ENCODE data around the gene MGST3.
"Not testable (repeated sequence)": the region's sequence is repeated elsewhere in the genome, so short reads cannot be mapped to it uniquely, and the experiment has no call there.

MGST3 gene

GRCh38 chr1:165634154-165634921, 3.3 kb downstream of the MGST3 start:
- no peak overlapping the region for H3K4me3 Mint-ChIP-seq
- no peak for DNase-seq (ENCODE audit: low spot score in 2 of 2)
- ATAC-seq (ENCODE audit: low read depth), result no peak
- H3K27ac Mint-ChIP-seq, result no peak overlapping the region
- H3K27me3 Mint-ChIP-seq, result no peaks in the 10 kb centered on the region
- H3K4me1 Mint-ChIP-seq, result peaks cover 18% of the 10 kb centered on the region
- no peaks in the 10 kb centered on the region for H3K36me3 Mint-ChIP-seq
- H3K9me3 Mint-ChIP-seq, result no peaks in the 10 kb centered on the region

DNA sequence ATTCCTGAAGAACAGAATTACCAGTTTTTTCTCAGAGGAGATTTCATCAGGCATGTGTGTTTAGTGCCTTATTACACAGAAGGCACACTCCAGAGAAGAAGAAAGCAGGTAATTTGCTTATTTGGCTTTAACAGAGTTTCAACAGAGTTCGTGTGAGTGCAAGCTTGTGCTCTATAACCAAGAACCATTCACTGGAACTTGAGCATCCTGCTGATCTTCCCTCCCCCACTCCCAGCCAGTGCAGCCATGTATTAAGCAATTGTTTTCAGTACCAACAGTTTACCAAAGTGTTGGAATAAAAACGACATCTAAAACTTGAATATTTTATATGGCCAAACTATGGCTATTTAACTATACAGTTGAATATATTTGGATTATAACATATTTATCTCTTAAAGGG, 4.3 kb downstream of the MGST3 start:
- H3K4me3 Mint-ChIP-seq, result no peak overlapping the region
- peaks cover 21% of the 10 kb centered on the region for H3K4me1 Mint-ChIP-seq
- ATAC-seq (ENCODE audit: low read depth), result no peak
- DNase-seq (ENCODE audit: low spot score in 2 of 2), result no peak
- no peaks in the 10 kb centered on the region for H3K9me3 Mint-ChIP-seq
- H3K36me3 Mint-ChIP-seq, result peaks cover 5% of the 10 kb centered on the region
- no peaks in the 10 kb centered on the region for H3K27me3 Mint-ChIP-seq
- H3K27ac Mint-ChIP-seq, result no peak overlapping the region

- no peaks in the 10 kb centered on the region for H3K27me3 Mint-ChIP-seq
- ATAC-seq (ENCODE audit: low read depth) (no peak), DNase-seq (ENCODE audit: low spot score in 2 of 2) (no peak)
- no peaks in the 10 kb centered on the region for H3K9me3 Mint-ChIP-seq
- no peak overlapping the region for H3K27ac Mint-ChIP-seq
- H3K36me3 Mint-ChIP-seq, result peaks cover 5% of the 10 kb centered on the region
- H3K4me3 Mint-ChIP-seq, result no peak overlapping the region
- H3K4me1 Mint-ChIP-seq, result peaks cover 21% of the 10 kb centered on the region
These were observed 4.8 kb downstream of the MGST3 start for GRCh38 chr1:165635823-165636222.

GRCh38 chr1:165637427-165637826, 6.4 kb downstream of the MGST3 start:
- Mint-ChIP-seq H3K27ac (no peak overlapping the region), H3K27me3 (no peaks in the 10 kb centered on the region), H3K36me3 (peaks cover 5% of the 10 kb centered on the region), H3K9me3 (no peaks in the 10 kb centered on the region), H3K4me3 (no peak overlapping the region), H3K4me1 (peaks cover 21% of the 10 kb centered on the region)
- DNase-seq (ENCODE audit: low spot score in 2 of 2) (no peak), ATAC-seq (ENCODE audit: low read depth) (no peak)

DNA sequence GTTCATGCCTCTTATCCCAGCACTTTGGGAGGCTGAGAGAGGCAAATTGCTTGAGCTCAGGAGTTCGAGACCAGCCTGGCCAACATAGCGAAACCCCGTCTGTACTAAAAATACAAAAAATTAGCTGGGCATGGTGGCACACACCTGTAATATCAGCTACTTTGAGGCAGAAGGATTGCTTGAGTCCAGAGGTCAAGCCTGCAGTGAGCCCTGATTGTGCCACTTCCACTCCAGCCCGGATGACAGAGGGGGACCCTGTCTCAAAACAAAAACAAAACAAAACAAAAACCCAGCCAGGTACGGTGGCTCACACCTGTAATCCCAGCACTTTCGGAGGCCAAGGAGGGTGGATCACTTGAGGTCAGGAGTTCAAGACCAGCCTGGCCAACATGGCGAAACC, 7.2 kb downstream of the MGST3 start:
- peaks cover 15% of the 10 kb centered on the region for H3K4me1 Mint-ChIP-seq
- H3K27ac Mint-ChIP-seq; DNase-seq (ENCODE audit: low spot score in 2 of 2); H3K9me3 Mint-ChIP-seq; H3K27me3 Mint-ChIP-seq; H3K4me3 Mint-ChIP-seq; H3K36me3 Mint-ChIP-seq; ATAC-seq (ENCODE audit: low read depth): not testable (repeated sequence)

DNA sequence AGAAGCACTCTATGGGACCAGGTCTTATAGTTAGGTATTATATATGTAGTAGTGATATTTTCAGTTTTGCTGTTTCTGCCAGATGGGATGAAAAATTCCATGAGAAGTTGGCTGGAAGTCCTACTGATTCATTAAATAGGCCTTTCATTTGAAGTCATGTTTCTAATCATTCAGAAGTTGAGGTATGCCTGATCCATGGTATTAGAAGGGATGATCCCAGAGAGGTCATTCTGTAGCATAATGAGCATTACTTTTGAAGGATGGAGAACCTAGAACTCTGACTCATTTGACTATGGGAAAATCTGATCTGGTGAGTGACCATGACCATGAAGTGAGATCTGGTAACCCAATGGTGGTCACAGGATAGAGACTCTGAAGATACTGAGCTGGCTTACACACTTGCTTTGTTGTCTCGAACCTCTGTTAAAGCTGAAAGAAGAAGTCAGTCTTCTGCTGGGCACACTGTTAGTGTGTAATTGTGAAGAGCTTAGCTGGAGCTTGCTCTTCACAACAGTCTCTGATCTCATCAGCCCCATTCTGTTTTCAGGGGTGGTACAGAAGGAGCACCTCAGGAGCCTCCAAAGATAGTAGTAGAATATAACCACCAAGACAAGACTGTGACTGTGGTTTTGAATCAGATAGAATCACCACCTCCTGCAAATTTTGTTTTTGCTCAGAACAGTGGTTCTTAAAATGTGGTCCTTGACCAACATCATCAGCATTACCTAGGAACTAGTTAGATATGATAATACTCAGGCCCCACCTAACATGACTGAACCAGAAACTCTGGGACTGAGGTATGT, 9.0 kb downstream of the MGST3 start:
- no peaks in the 10 kb centered on the region for H3K9me3 Mint-ChIP-seq
- no peak for ATAC-seq (ENCODE audit: low read depth)
- no peaks in the 10 kb centered on the region for H3K27me3 Mint-ChIP-seq
- H3K4me3 Mint-ChIP-seq, result no peak overlapping the region
- H3K4me1 Mint-ChIP-seq, result peaks cover 8% of the 10 kb centered on the region
- H3K36me3 Mint-ChIP-seq, result peaks cover 5% of the 10 kb centered on the region
- DNase-seq (ENCODE audit: low spot score in 2 of 2), result no peak
- no peak overlapping the region for H3K27ac Mint-ChIP-seq

- Mint-ChIP-seq H3K27me3 (no peaks in the 10 kb centered on the region), H3K36me3 (peaks cover 6% of the 10 kb centered on the region), H3K9me3 (no peaks in the 10 kb centered on the region), H3K27ac (no peak overlapping the region), H3K4me3 (no peak overlapping the region), H3K4me1 (peaks cover 16% of the 10 kb centered on the region)
- ATAC-seq (ENCODE audit: low read depth) (no peak), DNase-seq (ENCODE audit: low spot score in 2 of 2) (no peak)
These were observed 10.4 kb downstream of the MGST3 start for GRCh38 chr1:165641231-165641987.

DNA sequence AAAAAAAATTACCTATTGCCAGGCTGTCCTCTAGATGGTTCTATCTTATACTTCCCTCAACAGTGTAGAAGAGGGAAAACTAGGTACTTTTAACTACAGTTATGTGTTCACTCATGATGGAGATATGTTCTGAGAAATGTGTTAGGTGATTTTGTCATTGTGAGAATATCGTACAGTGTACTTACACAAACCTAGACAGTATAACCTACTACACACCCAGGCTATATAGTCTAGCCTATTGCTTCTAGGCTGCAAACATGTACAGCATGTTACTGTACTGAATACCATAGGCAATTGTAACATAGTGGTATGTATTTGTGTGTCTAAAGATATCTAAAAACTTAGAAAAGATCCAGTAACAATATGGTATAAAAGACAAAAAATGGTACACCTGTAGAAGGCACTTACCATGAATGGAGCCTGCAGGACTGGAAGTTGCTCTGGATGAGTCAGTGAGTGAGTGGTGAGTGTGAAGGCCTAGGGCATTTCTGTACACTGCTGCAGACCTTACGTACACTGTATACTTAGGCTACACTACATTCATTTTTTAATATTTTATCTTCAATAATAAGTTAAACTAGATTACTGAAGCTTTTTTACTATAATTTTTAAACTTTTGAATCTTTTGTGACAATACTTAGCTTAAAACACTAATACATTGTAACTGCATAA, 13.2 kb downstream of the MGST3 start:
- DNase-seq (ENCODE audit: low spot score in 2 of 2) (no peak), ATAC-seq (ENCODE audit: low read depth) (no peak)

DNA sequence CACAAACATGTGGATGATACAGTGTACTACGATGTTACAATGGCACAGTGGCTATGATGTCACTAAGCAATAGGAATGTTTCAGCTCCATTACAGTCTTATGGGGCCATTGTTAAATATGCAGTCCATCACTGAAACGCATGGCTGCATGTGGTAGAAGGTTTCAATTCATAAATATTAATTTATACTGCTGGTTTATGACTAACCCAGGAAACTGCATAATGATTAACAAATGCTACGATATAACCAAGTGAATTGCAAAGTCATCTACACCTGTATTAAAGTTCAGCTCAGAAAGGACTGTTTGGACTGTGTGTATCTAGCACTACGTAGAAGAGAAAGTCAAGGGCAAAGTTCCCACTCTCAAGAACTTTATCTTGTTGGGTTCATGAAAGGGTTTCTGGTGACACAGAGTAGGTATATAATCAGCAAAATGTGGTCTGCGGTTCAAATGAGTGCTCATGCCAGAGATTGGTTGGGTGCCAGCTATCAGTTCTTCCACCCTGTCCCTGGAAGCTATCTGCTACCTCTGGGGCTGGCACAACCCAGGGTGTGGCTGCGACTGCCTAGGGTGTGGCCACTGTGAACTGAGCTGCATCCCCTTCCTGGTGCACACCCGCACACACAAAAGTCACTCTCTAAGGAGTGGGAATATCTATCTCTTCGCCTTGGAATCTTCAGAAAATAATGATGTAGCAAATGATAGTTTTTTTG, 14.8 kb downstream of the MGST3 start:
- no peak overlapping the region for H3K27ac Mint-ChIP-seq
- H3K9me3 Mint-ChIP-seq, result no peaks in the 10 kb centered on the region
- no peak overlapping the region for H3K4me3 Mint-ChIP-seq
- no peak for DNase-seq (ENCODE audit: low spot score in 2 of 2)
- H3K27me3 Mint-ChIP-seq, result no peaks in the 10 kb centered on the region
- peaks cover 19% of the 10 kb centered on the region for H3K4me1 Mint-ChIP-seq
- peaks cover 6% of the 10 kb centered on the region for H3K36me3 Mint-ChIP-seq
- ATAC-seq (ENCODE audit: low read depth), result no peak

More for the DNA sequence above, 13.2 kb downstream of the MGST3 start:
- H3K36me3 Mint-ChIP-seq, result peaks cover 8% of the 10 kb centered on the region
- no peaks in the 10 kb centered on the region for H3K9me3 Mint-ChIP-seq
- H3K4me1 Mint-ChIP-seq, result peaks cover 21% of the 10 kb centered on the region
- H3K27ac Mint-ChIP-seq, result no peak overlapping the region
- H3K4me3 Mint-ChIP-seq, result no peak overlapping the region
- H3K27me3 Mint-ChIP-seq, result no peaks in the 10 kb centered on the region

GRCh38 chr1:165647517-165647916, 16.5 kb downstream of the MGST3 start:
- Mint-ChIP-seq H3K27ac (no peak overlapping the region), H3K9me3 (no peaks in the 10 kb centered on the region), H3K4me3 (no peak overlapping the region)

DNA sequence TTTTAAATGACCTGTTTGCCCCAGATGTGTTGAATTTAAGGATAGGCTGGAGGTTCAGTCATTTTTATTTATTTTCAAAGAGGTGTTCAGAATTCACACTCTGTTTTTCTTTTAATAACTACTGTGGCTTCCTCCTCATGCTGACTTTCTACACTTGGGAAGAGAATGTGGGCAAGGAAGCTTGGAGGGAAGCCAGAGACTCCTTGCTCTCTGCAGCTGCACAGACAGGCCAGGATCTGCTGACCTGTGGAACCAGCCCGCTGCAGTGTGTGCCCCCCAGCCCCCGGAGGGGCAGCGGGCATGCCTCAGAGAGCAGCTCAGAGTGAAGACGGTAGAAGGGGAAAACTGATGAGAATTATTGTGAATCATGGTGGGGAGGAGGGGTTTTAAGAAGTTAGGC, 16.9 kb downstream of the MGST3 start:
- peaks cover 12% of the 10 kb centered on the region for H3K36me3 Mint-ChIP-seq
- peaks cover 19% of the 10 kb centered on the region for H3K4me1 Mint-ChIP-seq
- H3K27ac Mint-ChIP-seq, result no peak overlapping the region
- ATAC-seq (ENCODE audit: low read depth), result no peak
- no peak overlapping the region for H3K4me3 Mint-ChIP-seq
- H3K27me3 Mint-ChIP-seq, result no peaks in the 10 kb centered on the region
- DNase-seq (ENCODE audit: low spot score in 2 of 2), result no peak
- no peaks in the 10 kb centered on the region for H3K9me3 Mint-ChIP-seq

More at GRCh38 chr1:165647517-165647916, 16.5 kb downstream of the MGST3 start:
- Mint-ChIP-seq H3K27me3 (no peaks in the 10 kb centered on the region), H3K4me1 (peaks cover 19% of the 10 kb centered on the region), H3K36me3 (peaks cover 11% of the 10 kb centered on the region)
- DNase-seq (ENCODE audit: low spot score in 2 of 2) (no peak), ATAC-seq (ENCODE audit: low read depth) (no peak)

DNA sequence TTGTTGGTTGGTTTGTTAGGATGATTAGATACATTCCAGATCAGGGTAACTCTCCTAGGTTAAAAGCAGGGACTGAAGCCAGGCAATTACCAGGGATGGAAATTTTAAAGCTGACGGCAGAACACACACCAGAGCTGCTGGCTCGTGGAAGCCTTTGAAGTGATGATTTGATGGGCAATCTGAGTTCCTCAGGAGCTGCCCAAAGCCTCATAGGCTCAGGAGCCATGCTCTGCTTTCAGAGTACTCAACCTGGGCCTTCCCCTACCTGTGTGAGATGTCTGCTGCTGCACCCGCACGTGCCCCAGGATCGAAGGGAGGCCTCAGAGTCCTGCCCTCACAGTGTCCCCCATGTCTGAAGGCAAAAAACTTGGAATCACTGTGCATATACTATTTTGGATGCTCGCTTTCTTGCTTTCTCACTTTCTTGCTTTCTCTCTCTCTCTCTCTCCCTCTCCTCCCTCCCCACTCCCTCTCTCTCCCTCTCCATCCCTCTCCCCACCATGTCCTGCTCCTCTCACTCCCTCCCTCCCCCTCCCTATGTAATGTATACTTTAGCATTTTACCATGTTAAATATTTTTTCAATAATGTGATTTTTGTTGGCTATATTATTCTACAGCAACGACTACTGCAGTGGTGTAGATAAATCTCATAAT, 18.0 kb downstream of the MGST3 start:
- peaks cover 17% of the 10 kb centered on the region for H3K36me3 Mint-ChIP-seq
- H3K4me3 Mint-ChIP-seq, result no peak overlapping the region
- H3K27me3 Mint-ChIP-seq, result no peaks in the 10 kb centered on the region
- ATAC-seq (ENCODE audit: low read depth), result no peak
- no peak overlapping the region for H3K27ac Mint-ChIP-seq
- no peak for DNase-seq (ENCODE audit: low spot score in 2 of 2)
- H3K9me3 Mint-ChIP-seq, result no peaks in the 10 kb centered on the region
- peaks cover 19% of the 10 kb centered on the region for H3K4me1 Mint-ChIP-seq

All from memory B cell (primary cell).